Stomach smooth muscle (tissue), 2 donors: ENCODE results near the gene GRAMD1A.
"Not testable (repeated sequence)": the region's sequence is repeated elsewhere in the genome, so short reads cannot be mapped to it uniquely, and the experiment has no call there.

Experiments used
- H3K27ac ChIP-seq: one replicate; pipeline ENCODE4 v1.7.0; 2013; ENCODE audit warnings: mild to moderate bottlenecking, low read length, inconsistent platforms
- H3K27me3 ChIP-seq, 2 donors: one replicate each; pipeline ENCODE4 v1.7.0; 2013; ENCODE audit warnings: low read length in 2 of 2; ENCODE audit not compliant: insufficient read depth in 2 of 2, control insufficient read depth in 1 of 2
- H3K36me3 ChIP-seq, 2 donors: one replicate each; pipeline ENCODE4 v1.7.0; 2013; ENCODE audit warnings: low read length in 2 of 2; ENCODE audit not compliant: control insufficient read depth in 2 of 2, insufficient read depth in 2 of 2
- H3K4me1 ChIP-seq: one replicate; pipeline ENCODE4 v1.7.0; 2013; ENCODE audit warnings: low read length; ENCODE audit not compliant: control insufficient read depth, insufficient read depth
- H3K4me3 ChIP-seq, 2 donors: one replicate each; pipeline ENCODE4 v1.7.0; 2013; ENCODE audit warnings: low read length in 2 of 2
- H3K9ac ChIP-seq, 2 donors: one replicate each; pipeline ENCODE4 v1.7.0; 2013; ENCODE audit warnings: low read length in 2 of 2, mild to moderate bottlenecking in 1 of 2
- H3K9me3 ChIP-seq, 2 donors: one replicate each; pipeline ENCODE4 v1.7.0; 2013; ENCODE audit warnings: low read length in 2 of 2; ENCODE audit not compliant: control insufficient read depth in 2 of 2
- donor health status: healthy.
- donor health status: Pancreatic carcinoma.

Gene GRAMD1A

GRCh38 chr19:35048911-35049411 is 48.8 kb downstream of the GRAMD1A start:
- Histone ChIP-seq H3K4me1 (no peaks in the 10 kb centered on the region), H3K9ac (no peak overlapping the region)

GRCh38 chr19:35049456-35049855 is 49.3 kb downstream of the GRAMD1A start:
- no peak overlapping the region for H3K9ac ChIP-seq

More at GRCh38 chr19:35048911-35049411, 48.8 kb downstream of the GRAMD1A start:
- Histone ChIP-seq H3K27me3 (peaks cover 3 to 9% of the 10 kb centered on the region in 2 donors), H3K9me3 (no peaks in the 10 kb centered on the region), H3K27ac (no peak overlapping the region), H3K36me3 (no peaks in the 10 kb centered on the region), H3K4me3 (no peak overlapping the region)

GRCh38 chr19:35050662-35051061 is 50.5 kb downstream of the GRAMD1A start:
- H3K9me3 ChIP-seq, H3K36me3 ChIP-seq, H3K9ac ChIP-seq, H3K4me1 ChIP-seq, H3K27ac ChIP-seq, H3K4me3 ChIP-seq, H3K27me3 ChIP-seq: not testable (repeated sequence)

More at GRCh38 chr19:35049456-35049855, 49.3 kb downstream of the GRAMD1A start:
- Histone ChIP-seq H3K27me3 (peaks cover 4% of the 10 kb centered on the region in 2 donors), H3K4me3 (no peak overlapping the region), H3K9me3 (no peaks in the 10 kb centered on the region), H3K36me3 (no peaks in the 10 kb centered on the region), H3K4me1 (no peaks in the 10 kb centered on the region), H3K27ac (no peak overlapping the region)

- not testable (repeated sequence) for H3K27me3 ChIP-seq, H3K4me1 ChIP-seq, H3K27ac ChIP-seq
These were observed 51.1 kb downstream of the GRAMD1A start for GRCh38 chr19:35051268-35051667.

GRCh38 chr19:35051796-35052195 is 51.7 kb downstream of the GRAMD1A start:
- Histone ChIP-seq H3K4me1 (no peaks in the 10 kb centered on the region), H3K27me3 (peaks cover 9 to 10% of the 10 kb centered on the region in 2 donors), H3K9ac (no peak overlapping the region), H3K27ac (no peak overlapping the region), H3K4me3 (no peak overlapping the region), H3K9me3 (no peaks in the 10 kb centered on the region), H3K36me3 (no peaks in the 10 kb centered on the region)

More at GRCh38 chr19:35051268-35051667, 51.1 kb downstream of the GRAMD1A start:
- not testable (repeated sequence) for H3K36me3 ChIP-seq, H3K4me3 ChIP-seq, H3K9me3 ChIP-seq, H3K9ac ChIP-seq

GRCh38 chr19:35052599-35053190 is 52.6 kb downstream of the GRAMD1A start:
- Histone ChIP-seq H3K9ac (no peak overlapping the region), H3K36me3 (no peaks in the 10 kb centered on the region), H3K4me3 (no peak overlapping the region), H3K27ac (no peak overlapping the region), H3K9me3 (no peaks in the 10 kb centered on the region), H3K4me1 (no peaks in the 10 kb centered on the region), H3K27me3 (peaks cover 9 to 10% of the 10 kb centered on the region in 2 donors)

GRCh38 chr19:35053667-35054293 is 53.7 kb downstream of the GRAMD1A start:
- Histone ChIP-seq H3K36me3 (no peaks in the 10 kb centered on the region), H3K9me3 (no peaks in the 10 kb centered on the region), H3K4me1 (no peaks in the 10 kb centered on the region), H3K27ac (no peak overlapping the region), H3K27me3 (peaks cover 8% of the 10 kb centered on the region in 2 donors), H3K9ac (no peak overlapping the region), H3K4me3 (no peak overlapping the region)

- H3K9me3 ChIP-seq = no peaks in the 10 kb centered on the region
- H3K27me3 ChIP-seq = peaks cover 6% of the 10 kb centered on the region in 2 donors
- H3K4me1 ChIP-seq = no peaks in the 10 kb centered on the region
- no peak overlapping the region for H3K9ac ChIP-seq
- no peak overlapping the region for H3K4me3 ChIP-seq
- no peak overlapping the region for H3K27ac ChIP-seq
- H3K36me3 ChIP-seq = no peaks in the 10 kb centered on the region
These were observed 54.5 kb downstream of the GRAMD1A start for GRCh38 chr19:35054626-35055025.

- no peaks in the 10 kb centered on the region for H3K36me3 ChIP-seq
These were observed 55.6 kb downstream of the GRAMD1A start for GRCh38 chr19:35055715-35056179.

GRCh38 chr19:35056513-35057063 is 56.5 kb downstream of the GRAMD1A start:
- no peak overlapping the region for H3K4me3 ChIP-seq
- H3K4me1 ChIP-seq = no peaks in the 10 kb centered on the region
- H3K36me3 ChIP-seq = no peaks in the 10 kb centered on the region
- H3K9ac ChIP-seq = no peak overlapping the region
- no peaks in the 10 kb centered on the region for H3K9me3 ChIP-seq
- H3K27me3 ChIP-seq = peaks cover 6 to 8% of the 10 kb centered on the region in 2 donors
- H3K27ac ChIP-seq = no peak overlapping the region

More at GRCh38 chr19:35055715-35056179, 55.6 kb downstream of the GRAMD1A start:
- Histone ChIP-seq H3K27ac (no peak overlapping the region), H3K4me1 (no peaks in the 10 kb centered on the region), H3K4me3 (no peak overlapping the region), H3K9me3 (no peaks in the 10 kb centered on the region), H3K9ac (no peak overlapping the region), H3K27me3 (peaks cover 6 to 8% of the 10 kb centered on the region in 2 donors)
